Breast epithelium (tissue), 3 donors: Measurements from ENCODE around the gene VMP1.
"Not testable (repeated sequence)": the region's sequence is repeated elsewhere in the genome, so short reads cannot be mapped to it uniquely, and the experiment has no call there.

Experiments
- POLR2A ChIP-seq: fragments of 450-650 bp; IDR thresholded peaks from one replicate; pipeline ENCODE4 v1.6.1; 2016; ENCODE audit warnings: antibody characterized with exemption, mild to moderate bottlenecking, moderate library complexity
- TF ChIP-seq, protein P1 (sequence below), 3 donors: fragments of 450-650 bp; IDR thresholded peaks; one replicate each; pipeline ENCODE4 v1.5.1; 2016 to 2017; ENCODE audit warnings: antibody characterized with exemption in 3 of 3, mild to moderate bottlenecking in 3 of 3, moderate library complexity in 3 of 3

GRCh38 chr17:59755069-59755468 lies 47.6 kb downstream of the VMP1 start:
- TF ChIP-seq, protein P1, sequence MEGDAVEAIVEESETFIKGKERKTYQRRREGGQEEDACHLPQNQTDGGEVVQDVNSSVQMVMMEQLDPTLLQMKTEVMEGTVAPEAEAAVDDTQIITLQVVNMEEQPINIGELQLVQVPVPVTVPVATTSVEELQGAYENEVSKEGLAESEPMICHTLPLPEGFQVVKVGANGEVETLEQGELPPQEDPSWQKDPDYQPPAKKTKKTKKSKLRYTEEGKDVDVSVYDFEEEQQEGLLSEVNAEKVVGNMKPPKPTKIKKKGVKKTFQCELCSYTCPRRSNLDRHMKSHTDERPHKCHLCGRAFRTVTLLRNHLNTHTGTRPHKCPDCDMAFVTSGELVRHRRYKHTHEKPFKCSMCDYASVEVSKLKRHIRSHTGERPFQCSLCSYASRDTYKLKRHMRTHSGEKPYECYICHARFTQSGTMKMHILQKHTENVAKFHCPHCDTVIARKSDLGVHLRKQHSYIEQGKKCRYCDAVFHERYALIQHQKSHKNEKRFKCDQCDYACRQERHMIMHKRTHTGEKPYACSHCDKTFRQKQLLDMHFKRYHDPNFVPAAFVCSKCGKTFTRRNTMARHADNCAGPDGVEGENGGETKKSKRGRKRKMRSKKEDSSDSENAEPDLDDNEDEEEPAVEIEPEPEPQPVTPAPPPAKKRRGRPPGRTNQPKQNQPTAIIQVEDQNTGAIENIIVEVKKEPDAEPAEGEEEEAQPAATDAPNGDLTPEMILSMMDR (IDR thresholded peaks at IDR 0.05), result not testable (repeated sequence)
- not testable (repeated sequence) for TF ChIP-seq POLR2A
